K562 (cell line): Measurements from ENCODE around the gene TMEM164. TPM values are rescaled to one million over a fixed set of nuclear protein-coding genes. Genes with fewer than 3 reads are reported as not detected.

Source experiments
- ARID3B ChIP-seq: fragments of 250-450 bp; sonication (Bioruptor Pico); IDR thresholded peaks from 2 replicates; pipeline ENCODE4 v1.4.0; 2020; ENCODE audit warnings: borderline replicate concordance
- ARID4B ChIP-seq: sonication (generic); formaldehyde crosslinking; IDR thresholded peaks from 2 replicates; pipeline ENCODE4 v1.8.0; 2022; ENCODE audit warnings: mild to moderate bottlenecking, missing genetic modification reagents
- CHD7 ChIP-seq: fragments of 200-600 bp; sonication (generic); IDR thresholded peaks from one replicate; pipeline ENCODE4 v1.6.1; 2012; ENCODE audit warnings: mild to moderate bottlenecking, low read depth, low read length, inconsistent platforms
- KLF10 ChIP-seq: fragments of 250-450 bp; sonication (Bioruptor Pico); IDR thresholded peaks from 2 replicates; pipeline ENCODE4 v1.6.1; 2021; ENCODE audit warnings: matching md5 sums
- TAL1 ChIP-seq: fragments of 450-650 bp; IDR thresholded peaks from 2 replicates; pipeline ENCODE4 v1.6.1; 2016; ENCODE audit warnings: mild to moderate bottlenecking
- TCF3 ChIP-seq: sonication (generic); formaldehyde crosslinking; IDR thresholded peaks from 2 replicates; pipeline ENCODE4 v1.4.0; 2020; ENCODE audit warnings: mild to moderate bottlenecking, missing genetic modification reagents
- ZBTB26 ChIP-seq: fragments of 450-650 bp; formaldehyde crosslinking; IDR thresholded peaks from 2 replicates; pipeline ENCODE4 v1.4.0; 2022; ENCODE audit warnings: missing genetic modification characterization
- ZFP36 ChIP-seq: fragments of 150-350 bp; IDR thresholded peaks from 2 replicates; pipeline ENCODE4 v1.6.1; 2018; ENCODE audit warnings: low read length, low read depth; ENCODE audit not compliant: partially characterized antibody
- polyA plus RNA-seq, 8 experiments: library from polyadenylated mRNA; depleted of rRNA in 4 of 8; stranded (reverse) in 5 of 8; unstranded in 3 of 8; fragments of >200 nt; fragmentation: Nextera tagmentation in 2 of 8; fragmentation: Illumina TruSeq in 1 of 8; extraction: Ambion mirVana in 2 of 8; extraction: Trizol in 1 of 8; gene quantifications; 2 replicates each; pipeline versions ENCODE4 v1.2.1 to v1.2.3, GENCODE V29; 2011 to 2014; ENCODE audit warnings: inconsistent platforms in 1 of 8, missing spikeins in 1 of 8
- total RNA-seq, 7 experiments: library from RNA; depleted of rRNA in 6 of 7; stranded (reverse); fragments of >200 nt in 6 of 7; fragmentation: Illumina TruSeq in 2 of 7; extraction: Trizol in 2 of 7; gene quantifications; 2 replicates each; pipeline versions ENCODE4 v1.2.1 to v1.2.3, GENCODE V29; 2011 to 2021; ENCODE audit warnings: low replicate concordance in 1 of 7

TMEM164 gene
- total and polyA plus RNA-seq, 9 of the 15 experiments (the other 6 are each of a cell fraction or from before 2014, with no cell fraction given): 2.4 to 57.3 (median 23.1) TPM

- no peak for TF ChIP-seq ARID4B (CRISPR knock-in tag)
- TF ChIP-seq CHD7: no peak
- no peak for TF ChIP-seq ZBTB26 (CRISPR knock-in tag)
- TF ChIP-seq ARID3B (CRISPR knock-in tag): no peak
- peak; percentile 15; the same call in 1 of the 2 replicates for TF ChIP-seq TAL1
- TF ChIP-seq KLF10: no peak
- peak; percentile 28 for TF ChIP-seq ZFP36
- TF ChIP-seq TCF3 (CRISPR knock-in tag): no peak
Observed at GRCh38 chrX:110119480-110119879, 116.6 kb downstream of the TMEM164 start (continued).
